DMS79 (cell line): Measurements from ENCODE around the gene TCP11X2.
A peak's percentile ranks its signal among the peaks of the same experiment; 100 is the strongest.
"Not testable (repeated sequence)": the region's sequence is repeated elsewhere in the genome, so short reads cannot be mapped to it uniquely, and the experiment has no call there.

Experiments
- DNase-seq: peaks from one replicate; lab custom pipeline; 2025; lab: John Stamatoyannopoulos, UW

TCP11X2 gene

GRCh38 chrX:102471762-102472220 is at the start of gene TCP11X2:
TSS of gene TCP11X2 (minus strand) at chrX:102471812.
- not testable (repeated sequence) for DNase-seq

DNA sequence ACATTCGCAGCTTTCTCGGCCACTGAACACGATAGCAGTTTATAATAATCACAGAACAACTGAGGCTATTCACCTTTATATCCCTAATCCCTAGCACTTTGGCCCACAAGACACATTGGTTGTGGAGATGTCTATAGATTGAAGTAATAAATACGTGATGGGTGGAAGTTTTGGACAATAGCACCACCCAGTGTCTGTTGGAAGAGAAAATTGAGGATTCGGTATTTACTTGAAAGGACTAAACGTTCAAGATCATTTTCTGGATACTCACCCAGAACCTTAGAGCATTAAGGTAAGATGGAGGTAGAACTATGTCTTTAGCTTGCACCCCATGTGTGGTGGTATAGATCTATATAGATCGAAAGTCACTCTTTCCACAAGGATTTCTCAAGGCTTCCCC is 45.7 kb upstream of the TCP11X2 start:
- DNase-seq, result peak; percentile 2

DNA sequence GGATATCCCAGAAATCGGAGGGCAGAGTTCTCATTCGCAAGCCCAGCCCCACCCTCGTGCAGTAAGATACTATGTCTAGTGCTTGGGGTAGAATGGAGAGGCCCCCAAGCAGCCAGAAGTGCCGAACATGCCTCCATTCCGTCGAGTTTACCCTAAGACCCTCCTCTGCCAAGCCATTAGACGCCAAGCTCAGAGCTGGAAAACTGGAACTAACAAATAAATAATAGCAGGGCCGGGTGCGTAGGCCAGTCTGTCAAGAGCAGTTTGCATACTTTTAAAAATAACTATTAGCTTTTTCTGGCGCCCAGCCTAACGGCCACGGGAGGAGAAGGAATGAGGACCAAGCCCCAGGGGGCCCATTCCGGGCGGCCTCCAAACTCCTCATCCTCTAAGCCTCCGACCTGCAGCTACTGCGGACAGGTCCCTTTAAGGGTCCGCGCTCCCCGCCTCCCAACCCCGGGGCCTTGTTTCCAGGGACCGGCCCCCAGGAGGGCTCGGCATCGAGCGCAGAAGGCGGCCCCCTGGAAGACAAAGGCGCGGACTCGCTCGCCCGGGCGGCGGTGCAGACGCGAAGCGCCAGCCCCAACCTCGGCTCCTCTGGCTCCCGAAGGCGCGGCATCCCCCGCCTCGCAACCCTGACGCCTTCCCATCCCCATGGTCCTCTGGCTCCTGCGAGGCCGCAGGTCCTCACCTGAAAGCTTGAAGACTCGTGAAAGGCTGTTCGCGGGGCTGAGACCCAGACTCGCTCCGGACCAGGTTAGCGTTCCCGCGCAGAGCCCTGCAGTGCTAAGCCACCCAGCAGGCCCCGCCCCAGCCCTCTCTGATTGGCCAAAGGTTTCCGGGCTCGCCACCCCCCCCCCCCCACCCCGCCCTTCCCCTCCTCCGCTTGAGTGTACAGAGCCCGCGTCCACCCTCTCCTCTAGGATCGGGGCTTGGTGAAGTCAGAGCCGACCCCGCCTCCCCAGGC is 44.6 kb upstream of the TCP11X2 start, which contains the start of gene TMSB15A:
TMSB15A (minus strand) TSS at position 765 of the 967 bp plus-strand sequence.
- DNase-seq, result peak; percentile 69

- no peak for DNase-seq
These were observed 42.9 kb upstream of the TCP11X2 start for GRCh38 chrX:102514536-102514935.

- DNase-seq, result no peak
These were observed 27.1 kb upstream of the TCP11X2 start for GRCh38 chrX:102498732-102499131.

- DNase-seq, result no peak
These were observed 20.2 kb upstream of the TCP11X2 start for GRCh38 chrX:102491766-102492165.

DNA sequence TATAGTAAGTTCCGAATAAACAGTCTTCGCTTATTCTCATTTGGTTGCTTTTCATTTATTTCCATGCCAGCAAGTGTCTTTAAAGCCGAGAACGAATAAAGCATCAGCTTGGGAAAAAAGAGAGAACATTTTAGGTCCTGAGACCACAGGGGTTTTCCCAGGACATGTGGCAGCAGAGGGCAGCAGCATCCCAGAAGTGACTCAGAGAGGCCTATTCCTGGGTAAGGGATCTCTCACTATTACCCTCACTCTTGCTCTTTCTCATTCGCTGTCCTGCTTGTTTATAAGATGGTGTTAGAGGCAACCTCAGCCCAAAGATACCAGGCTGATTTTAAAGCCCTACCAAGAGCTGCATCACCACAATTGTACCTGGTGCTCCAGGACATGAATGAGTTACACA is 7.2 kb upstream of the TCP11X2 start:
- DNase-seq, result not testable (repeated sequence)

GRCh38 chrX:102470215-102470614 is 1.4 kb downstream of the TCP11X2 start:
- DNase-seq, result not testable (repeated sequence)

- not testable (repeated sequence) for DNase-seq
These were observed 13.0 kb downstream of the TCP11X2 start for GRCh38 chrX:102458615-102459014.

DNA sequence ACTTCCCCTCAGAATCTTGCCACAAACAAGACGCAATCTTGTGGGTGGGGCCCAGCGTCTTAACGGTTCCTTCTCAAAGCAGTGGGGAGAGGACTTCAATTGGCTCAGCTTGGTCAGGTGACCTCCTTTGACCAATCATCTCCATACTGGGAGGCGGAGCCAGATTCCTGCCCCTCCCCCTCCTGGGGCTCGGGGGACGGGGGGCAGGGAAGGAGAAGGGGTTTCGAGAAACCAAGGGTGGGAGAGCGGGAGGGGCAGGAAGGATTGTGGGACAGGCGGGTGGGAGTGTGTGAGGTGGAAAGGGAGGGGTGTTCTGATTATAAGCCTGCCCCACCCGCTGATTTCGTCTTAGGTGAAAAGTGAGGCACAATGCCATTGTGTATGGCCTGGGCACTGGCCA is 31.7 kb downstream of the TCP11X2 start, which contains the start of gene NXF2B:
NXF2B (minus strand) TSS at position 101 of the 400 bp plus-strand sequence. CDS start 59,972 bp downstream, outside the sequence.
- not testable (repeated sequence) for DNase-seq

- not testable (repeated sequence) for DNase-seq
These were observed 57.1 kb downstream of the TCP11X2 start for GRCh38 chrX:102414493-102414892.
